Breast epithelium (tissue), 4 donors: Measurements from ENCODE around the gene DSCAML1. TPM values are rescaled to one million over a fixed set of nuclear protein-coding genes. Genes with fewer than 3 reads are reported as not detected.

Experiments used
- DNase-seq, 2 donors: peaks; one replicate each; pipeline ENCODE4 v3.0.0-alpha.2; 2019; ENCODE audit warnings: low spot score in 2 of 2
- H3K27ac ChIP-seq, 2 donors: fragments of 200-600 bp; sonication (generic) in 1 of 2; one replicate each; pipeline ENCODE4 v1.5.1; 2016 to 2019; ENCODE audit warnings: mild to moderate bottlenecking in 1 of 2
- H3K27me3 ChIP-seq, 2 donors: fragments of 200-600 bp; sonication (generic) in 1 of 2; one replicate each; pipeline versions ENCODE4 v1.5.1 to v1.6.0; 2017 to 2019; ENCODE audit warnings: control low read depth in 1 of 2, mild to moderate bottlenecking in 1 of 2
- H3K36me3 ChIP-seq: fragments of 200-600 bp; one replicate; pipeline ENCODE4 v1.5.1; 2019
- H3K4me1 ChIP-seq, 2 donors: fragments of 200-600 bp; sonication (generic); one replicate each; pipeline ENCODE4 v1.5.1; 2016 to 2019; ENCODE audit warnings: control low read depth in 1 of 2
- H3K4me3 ChIP-seq, 3 donors: fragments of 200-600 bp; sonication (generic); 1 replicate in 2 of 3; 2 replicates in 1 of 3; pipeline ENCODE4 v1.5.1; 2016 to 2019; ENCODE audit warnings: mild to moderate bottlenecking in 3 of 3, moderate library complexity in 2 of 3
- H3K9me3 ChIP-seq, 2 donors: fragments of 200-600 bp; sonication (generic) in 1 of 2; one replicate each; pipeline ENCODE4 v1.5.1; 2016 to 2019; ENCODE audit warnings: control low read depth in 1 of 2
- POLR2A ChIP-seq: fragments of 450-650 bp; IDR thresholded peaks from one replicate; pipeline ENCODE4 v1.6.1; 2016; ENCODE audit warnings: antibody characterized with exemption, mild to moderate bottlenecking, moderate library complexity
- POLR2AphosphoS5 ChIP-seq, 3 donors: sonication (generic); formaldehyde crosslinking; IDR thresholded peaks; one replicate each; pipeline ENCODE4 v1.6.1; 2017; ENCODE audit warnings: antibody characterized with exemption in 3 of 3
- intact Hi-C: fragments of 100-400 bp; cut with DNase I; formaldehyde crosslinking; loops from one replicate; pipeline ENCODE4 v1.15.1; 2023; ENCODE audit warnings: low total_unique reads
- total RNA-seq, 3 donors: library from RNA; depleted of rRNA; stranded (reverse); fragments of >200 nt; gene quantifications; one replicate each; pipeline ENCODE4 v1.1.0, GENCODE V29; 2016
- TF ChIP-seq, protein P1 (sequence below), 3 donors: fragments of 450-650 bp; IDR thresholded peaks; one replicate each; pipeline ENCODE4 v1.5.1; 2016 to 2017; ENCODE audit warnings: antibody characterized with exemption in 3 of 3, mild to moderate bottlenecking in 3 of 3, moderate library complexity in 3 of 3

DSCAML1 gene
- total RNA-seq, 3 donors from 2014 or later: 0.33 to 1.8 (median 0.64) TPM

DNA sequence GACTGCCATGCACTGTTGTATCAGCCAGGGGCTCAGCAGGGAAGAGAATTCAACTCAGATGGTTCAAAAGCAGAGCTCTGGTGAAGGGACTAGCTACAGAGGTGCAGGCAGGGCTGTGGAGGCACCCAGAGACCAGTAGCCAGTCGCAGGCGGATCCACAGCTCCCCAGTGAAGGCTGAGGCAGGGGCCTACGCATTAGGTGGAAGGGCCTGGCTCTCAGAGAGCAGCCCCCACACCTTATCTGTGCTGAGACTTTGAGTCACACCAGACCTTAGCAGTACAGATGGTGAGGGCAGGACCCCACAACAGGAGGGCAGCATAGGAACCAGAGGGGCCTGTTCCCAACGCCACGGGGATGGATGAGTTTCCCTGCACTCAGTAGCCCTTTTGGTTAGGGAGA, 189.6 kb downstream of the DSCAML1 start:
- Histone ChIP-seq H3K4me1 (no peaks in the 10 kb centered on the region), H3K36me3 (no peaks in the 10 kb centered on the region), H3K4me3 (no peak overlapping the region), H3K9me3 (no peaks in the 10 kb centered on the region), H3K27ac (no peak overlapping the region), H3K27me3 (no peaks in the 10 kb centered on the region)
- no peak for TF ChIP-seq POLR2AphosphoS5 (IDR thresholded peaks at IDR 0.05)
- TF ChIP-seq, protein P1, sequence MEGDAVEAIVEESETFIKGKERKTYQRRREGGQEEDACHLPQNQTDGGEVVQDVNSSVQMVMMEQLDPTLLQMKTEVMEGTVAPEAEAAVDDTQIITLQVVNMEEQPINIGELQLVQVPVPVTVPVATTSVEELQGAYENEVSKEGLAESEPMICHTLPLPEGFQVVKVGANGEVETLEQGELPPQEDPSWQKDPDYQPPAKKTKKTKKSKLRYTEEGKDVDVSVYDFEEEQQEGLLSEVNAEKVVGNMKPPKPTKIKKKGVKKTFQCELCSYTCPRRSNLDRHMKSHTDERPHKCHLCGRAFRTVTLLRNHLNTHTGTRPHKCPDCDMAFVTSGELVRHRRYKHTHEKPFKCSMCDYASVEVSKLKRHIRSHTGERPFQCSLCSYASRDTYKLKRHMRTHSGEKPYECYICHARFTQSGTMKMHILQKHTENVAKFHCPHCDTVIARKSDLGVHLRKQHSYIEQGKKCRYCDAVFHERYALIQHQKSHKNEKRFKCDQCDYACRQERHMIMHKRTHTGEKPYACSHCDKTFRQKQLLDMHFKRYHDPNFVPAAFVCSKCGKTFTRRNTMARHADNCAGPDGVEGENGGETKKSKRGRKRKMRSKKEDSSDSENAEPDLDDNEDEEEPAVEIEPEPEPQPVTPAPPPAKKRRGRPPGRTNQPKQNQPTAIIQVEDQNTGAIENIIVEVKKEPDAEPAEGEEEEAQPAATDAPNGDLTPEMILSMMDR (IDR thresholded peaks at IDR 0.05): no peak
- no peak for DNase-seq
- intact Hi-C loops: no loop called here

DNA sequence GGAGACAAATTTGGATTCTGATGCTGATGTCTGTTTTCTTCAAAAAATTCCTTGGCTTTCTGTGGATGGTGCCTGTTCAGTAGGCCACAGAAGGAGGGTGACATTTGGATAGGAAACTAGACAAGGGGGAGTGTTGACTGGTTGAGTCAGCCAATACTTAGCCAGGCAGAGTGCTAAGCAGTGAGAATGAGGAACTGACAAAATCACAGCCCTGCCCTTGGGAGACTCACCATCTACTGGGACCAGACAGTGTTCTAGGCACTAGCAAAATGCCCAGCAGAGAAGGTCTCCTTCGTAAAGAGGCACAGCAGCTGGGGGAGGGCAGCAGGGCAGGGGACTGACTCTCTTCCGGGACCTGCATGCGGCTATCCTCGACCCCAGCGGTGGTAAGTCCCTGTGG, 190.2 kb downstream of the DSCAML1 start:
- DNase-seq: no peak
- intact Hi-C loops: no loop called here
- TF ChIP-seq, protein P1 (IDR thresholded peaks at IDR 0.05): no peak
- TF ChIP-seq POLR2AphosphoS5 (IDR thresholded peaks at IDR 0.05) (no peak), POLR2A (no peak)
- no peaks in the 10 kb centered on the region for H3K9me3 ChIP-seq
- H3K27me3 ChIP-seq: no peaks in the 10 kb centered on the region
- H3K36me3 ChIP-seq: no peaks in the 10 kb centered on the region
- H3K4me1 ChIP-seq: no peaks in the 10 kb centered on the region
- no peak overlapping the region for H3K27ac ChIP-seq
- no peak overlapping the region for H3K4me3 ChIP-seq

DNA sequence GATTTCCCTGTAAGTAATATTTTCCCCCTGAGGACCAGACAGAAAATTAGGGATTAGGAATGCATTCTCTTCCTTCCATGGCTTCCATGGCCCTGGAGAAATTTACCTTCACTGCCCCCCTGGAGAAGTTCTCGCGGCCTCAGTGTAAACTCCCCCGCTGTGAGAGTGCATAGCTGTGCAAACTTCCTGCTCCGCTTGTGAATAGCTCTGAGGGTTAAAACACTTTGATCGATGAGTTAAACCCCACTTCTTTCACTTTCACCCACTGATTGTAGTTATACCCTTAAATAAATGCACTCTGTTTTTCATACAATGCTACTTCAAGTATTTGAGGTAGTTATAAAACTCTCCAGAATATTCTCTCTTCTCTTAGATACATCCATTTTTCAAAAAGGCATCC, 190.8 kb downstream of the DSCAML1 start:
- H3K36me3 ChIP-seq: no peaks in the 10 kb centered on the region
- intact Hi-C loops: no loop called here
- H3K4me3 ChIP-seq: no peak overlapping the region
- no peaks in the 10 kb centered on the region for H3K4me1 ChIP-seq
- H3K9me3 ChIP-seq: no peaks in the 10 kb centered on the region
- no peak for TF ChIP-seq POLR2AphosphoS5 (IDR thresholded peaks at IDR 0.05)
- TF ChIP-seq, protein P1 (IDR thresholded peaks at IDR 0.05): no peak
- no peak for TF ChIP-seq POLR2A
- H3K27me3 ChIP-seq: no peaks in the 10 kb centered on the region
- no peak overlapping the region for H3K27ac ChIP-seq
- DNase-seq: no peak

DNA sequence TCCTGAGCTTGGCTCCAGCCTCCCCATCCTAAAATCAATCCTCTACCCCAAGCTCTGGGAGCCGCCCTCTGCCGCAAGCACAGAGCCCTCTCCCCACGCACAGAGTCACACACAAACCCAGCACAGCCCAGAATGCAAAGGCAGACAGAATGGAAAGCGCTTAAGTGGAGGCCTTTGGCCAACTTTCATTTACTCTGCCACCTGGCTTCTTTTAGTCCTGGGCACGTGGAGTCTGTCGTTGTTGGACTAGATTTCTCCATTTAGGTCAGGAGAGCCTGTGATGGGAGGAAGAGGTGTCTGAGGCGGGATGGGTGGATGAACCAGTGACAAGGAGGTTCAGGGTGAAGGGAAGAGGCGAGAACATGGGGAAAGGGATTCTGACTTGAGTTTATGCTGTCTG, 191.7 kb downstream of the DSCAML1 start:
- Histone ChIP-seq H3K4me1 (no peaks in the 10 kb centered on the region), H3K27me3 (no peaks in the 10 kb centered on the region), H3K9me3 (no peaks in the 10 kb centered on the region), H3K4me3 (no peak overlapping the region), H3K27ac (no peak overlapping the region), H3K36me3 (no peaks in the 10 kb centered on the region)
- intact Hi-C loops: no loop called here
- no peak for DNase-seq
- TF ChIP-seq, protein P1 (IDR thresholded peaks at IDR 0.05): no peak
- no peak for TF ChIP-seq POLR2A
- no peak for TF ChIP-seq POLR2AphosphoS5 (IDR thresholded peaks at IDR 0.05)

DNA sequence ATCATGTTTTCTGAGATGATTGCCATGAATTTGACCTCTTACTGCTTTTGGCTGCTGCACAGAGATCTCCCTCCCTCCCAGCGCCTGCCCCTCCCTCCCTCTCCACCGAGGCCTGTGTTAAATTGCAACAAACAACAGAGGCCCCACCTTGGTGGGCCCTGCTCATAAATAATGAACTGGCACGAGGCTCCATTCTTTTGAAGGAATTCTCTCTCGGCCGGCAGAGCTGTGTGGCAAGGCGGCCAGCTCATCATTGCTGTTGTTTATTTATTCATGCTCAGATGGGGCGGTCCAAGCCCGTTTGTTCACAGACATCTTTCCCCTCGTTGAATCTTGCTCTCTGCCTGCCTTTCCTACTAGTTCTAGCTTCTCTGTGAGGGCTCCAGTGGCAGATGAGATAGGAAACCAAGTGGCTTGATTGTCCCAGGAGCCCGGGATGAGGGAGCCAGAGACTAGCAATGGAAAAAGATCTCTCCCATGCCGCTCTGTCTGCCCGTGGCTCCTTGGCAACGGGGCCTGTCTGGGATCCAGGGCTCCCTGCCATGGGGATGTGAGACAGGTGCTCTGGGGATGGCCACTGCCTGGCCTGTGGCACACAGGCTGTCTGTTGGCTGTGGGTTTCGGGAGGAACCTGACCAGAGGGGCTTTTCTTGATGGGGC, 192.6 kb downstream of the DSCAML1 start:
- DNase-seq: no peak
- H3K9me3 ChIP-seq: no peaks in the 10 kb centered on the region
- H3K27ac ChIP-seq: no peak overlapping the region
- TF ChIP-seq, protein P1 (IDR thresholded peaks at IDR 0.05): no peak
- TF ChIP-seq POLR2AphosphoS5 (IDR thresholded peaks at IDR 0.05) (no peak), POLR2A (no peak)
- no peak overlapping the region for H3K4me3 ChIP-seq
- no peaks in the 10 kb centered on the region for H3K4me1 ChIP-seq
- H3K27me3 ChIP-seq: no peaks in the 10 kb centered on the region
- H3K36me3 ChIP-seq: no peaks in the 10 kb centered on the region
- intact Hi-C loops: no loop called here
